ENCODE measurements around the gene AFF3.

GRCh38 chr2:100143286-100143685 lies 896 bp upstream of the AFF3 start:
- TF ChIP-seq POLR2A (IDR thresholded peaks at IDR 0.05) (no peak), CTCF (IDR thresholded peaks at IDR 0.05) (no peak)
